Fibroblast of lung (primary cell): ENCODE measurements around the gene COA7.

ENCODE experiments used
- EZH2 ChIP-seq: IDR thresholded peaks from 2 replicates; pipeline ENCODE4 v1.5.1; 2012; ENCODE audit warnings: low read length, control low read depth, mild to moderate bottlenecking; ENCODE audit errors: missing control alignments
- TF ChIP-seq, protein P1 (sequence below), 2 donors: IDR thresholded peaks in 1 of 2; conservative IDR thresholded peaks in 1 of 2; 1 replicate in 1 of 2; 2 replicates in 1 of 2; pipeline ENCODE4 v1.5.1; 2011 to 2012; ENCODE audit warnings: low read length in 2 of 2, control low read depth in 1 of 2, inconsistent platforms in 1 of 2, low read depth in 1 of 2, mild to moderate bottlenecking in 1 of 2

DNA sequence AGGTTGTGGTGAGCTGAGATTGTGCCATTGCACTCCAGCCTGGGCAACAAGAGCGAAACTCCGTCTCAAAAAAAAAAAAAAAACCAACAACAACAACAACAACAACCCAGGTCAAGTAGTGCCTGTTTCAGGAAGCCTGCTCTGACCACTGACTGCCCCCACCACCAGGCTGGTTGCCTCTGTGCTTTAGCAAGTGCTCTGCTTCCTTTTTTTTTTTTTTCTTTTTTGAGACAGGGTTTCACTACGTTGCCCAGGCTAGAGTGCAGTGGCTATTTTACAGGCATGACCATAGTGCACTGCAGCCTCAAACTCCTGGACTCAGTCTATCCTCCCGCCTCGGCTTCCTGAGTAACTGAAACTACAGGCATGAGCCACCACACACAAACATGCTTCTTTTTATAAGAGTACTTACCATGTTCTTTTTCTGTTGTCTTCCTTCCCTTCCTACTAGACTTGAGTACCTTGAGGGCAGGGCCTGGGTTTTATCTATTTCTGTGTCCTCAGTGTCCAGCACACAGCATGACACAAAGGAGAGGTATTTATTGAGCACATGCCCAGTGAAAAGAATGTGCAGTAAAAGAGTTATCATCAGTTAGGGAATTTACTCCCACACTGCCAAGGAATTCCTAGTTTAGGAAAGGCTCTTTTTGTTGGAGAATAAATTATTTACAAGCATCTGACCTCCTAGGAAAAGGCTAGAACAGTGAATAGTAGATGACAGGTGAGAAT, 9.9 kb upstream of the COA7 start:
- TF ChIP-seq, protein P1, sequence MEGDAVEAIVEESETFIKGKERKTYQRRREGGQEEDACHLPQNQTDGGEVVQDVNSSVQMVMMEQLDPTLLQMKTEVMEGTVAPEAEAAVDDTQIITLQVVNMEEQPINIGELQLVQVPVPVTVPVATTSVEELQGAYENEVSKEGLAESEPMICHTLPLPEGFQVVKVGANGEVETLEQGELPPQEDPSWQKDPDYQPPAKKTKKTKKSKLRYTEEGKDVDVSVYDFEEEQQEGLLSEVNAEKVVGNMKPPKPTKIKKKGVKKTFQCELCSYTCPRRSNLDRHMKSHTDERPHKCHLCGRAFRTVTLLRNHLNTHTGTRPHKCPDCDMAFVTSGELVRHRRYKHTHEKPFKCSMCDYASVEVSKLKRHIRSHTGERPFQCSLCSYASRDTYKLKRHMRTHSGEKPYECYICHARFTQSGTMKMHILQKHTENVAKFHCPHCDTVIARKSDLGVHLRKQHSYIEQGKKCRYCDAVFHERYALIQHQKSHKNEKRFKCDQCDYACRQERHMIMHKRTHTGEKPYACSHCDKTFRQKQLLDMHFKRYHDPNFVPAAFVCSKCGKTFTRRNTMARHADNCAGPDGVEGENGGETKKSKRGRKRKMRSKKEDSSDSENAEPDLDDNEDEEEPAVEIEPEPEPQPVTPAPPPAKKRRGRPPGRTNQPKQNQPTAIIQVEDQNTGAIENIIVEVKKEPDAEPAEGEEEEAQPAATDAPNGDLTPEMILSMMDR (conservative IDR thresholded peaks at IDR 0.05 in 1 of 2, IDR thresholded peaks at IDR 0.05 in 1 of 2; ENCODE audit: low read depth in 1 of 2, low read length in 2 of 2), result no peak
- no peak for TF ChIP-seq EZH2
